Upper lobe of left lung (tissue), 4 donors: ENCODE data around the gene EDC4.

ENCODE experiments used
- CTCF ChIP-seq, 6 experiments: fragments of 450-650 bp in 4 of 6; fragments of 200-600 bp in 2 of 6; sonication (generic) in 2 of 6; IDR thresholded peaks; one replicate each; pipeline ENCODE4 v1.5.1; 2016 to 2019; ENCODE audit warnings: antibody characterized with exemption in 6 of 6
- POLR2A ChIP-seq, 4 donors: fragments of 450-650 bp; IDR thresholded peaks; one replicate each; pipeline ENCODE4 v1.5.1; 2016 to 2017; ENCODE audit warnings: antibody characterized with exemption in 4 of 4, mild to moderate bottlenecking in 2 of 4

GRCh38 chr16:67885976-67886375, 13.1 kb downstream of the EDC4 start:
- TF ChIP-seq CTCF (IDR thresholded peaks at IDR 0.05) (no peak), POLR2A (IDR thresholded peaks at IDR 0.05) (no peak)
